Neuron (in vitro differentiated cells): Measurements from ENCODE around the gene USH1C.

Source experiments
- H2AFZ ChIP-seq: one replicate; pipeline ENCODE4 v1.6.1; 2013; ENCODE audit warnings: low read depth, mild to moderate bottlenecking, inconsistent platforms, low read length, moderate library complexity
- H3K27me3 ChIP-seq: one replicate; pipeline ENCODE4 v1.6.1; 2013; ENCODE audit warnings: low read length; ENCODE audit not compliant: insufficient read depth
- H3K36me3 ChIP-seq: one replicate; pipeline ENCODE4 v1.6.1; 2013; ENCODE audit warnings: low read length; ENCODE audit not compliant: insufficient read depth
- H3K4me1 ChIP-seq: one replicate; pipeline ENCODE4 v1.6.1; 2013; ENCODE audit warnings: low read length; ENCODE audit not compliant: insufficient read depth
- H3K4me3 ChIP-seq: 2 replicates; pipeline ENCODE4 v1.5.1; 2013; ENCODE audit warnings: mild to moderate bottlenecking, low read length, moderate library complexity
- H3K9me3 ChIP-seq: one replicate; pipeline ENCODE4 v1.6.1; 2013; ENCODE audit warnings: low read length

The USH1C gene

GRCh38 chr11:17522655-17523054 is 21.6 kb downstream of the USH1C start:
- Histone ChIP-seq H3K9me3 (no peaks in the 10 kb centered on the region), H3K4me1 (no peaks in the 10 kb centered on the region), H3K36me3 (no peaks in the 10 kb centered on the region), H3K27me3 (peaks cover 10% of the 10 kb centered on the region), H2AFZ (no peak overlapping the region), H3K4me3 (no peak overlapping the region)

- H3K27me3 ChIP-seq, result peaks cover 16% of the 10 kb centered on the region
- no peaks in the 10 kb centered on the region for H3K36me3 ChIP-seq
- H3K4me1 ChIP-seq, result no peaks in the 10 kb centered on the region
- H2AFZ ChIP-seq, result no peak overlapping the region
- H3K9me3 ChIP-seq, result no peaks in the 10 kb centered on the region
- no peak overlapping the region for H3K4me3 ChIP-seq
Measured at GRCh38 chr11:17521106-17521900, 22.9 kb downstream of the USH1C start.

DNA sequence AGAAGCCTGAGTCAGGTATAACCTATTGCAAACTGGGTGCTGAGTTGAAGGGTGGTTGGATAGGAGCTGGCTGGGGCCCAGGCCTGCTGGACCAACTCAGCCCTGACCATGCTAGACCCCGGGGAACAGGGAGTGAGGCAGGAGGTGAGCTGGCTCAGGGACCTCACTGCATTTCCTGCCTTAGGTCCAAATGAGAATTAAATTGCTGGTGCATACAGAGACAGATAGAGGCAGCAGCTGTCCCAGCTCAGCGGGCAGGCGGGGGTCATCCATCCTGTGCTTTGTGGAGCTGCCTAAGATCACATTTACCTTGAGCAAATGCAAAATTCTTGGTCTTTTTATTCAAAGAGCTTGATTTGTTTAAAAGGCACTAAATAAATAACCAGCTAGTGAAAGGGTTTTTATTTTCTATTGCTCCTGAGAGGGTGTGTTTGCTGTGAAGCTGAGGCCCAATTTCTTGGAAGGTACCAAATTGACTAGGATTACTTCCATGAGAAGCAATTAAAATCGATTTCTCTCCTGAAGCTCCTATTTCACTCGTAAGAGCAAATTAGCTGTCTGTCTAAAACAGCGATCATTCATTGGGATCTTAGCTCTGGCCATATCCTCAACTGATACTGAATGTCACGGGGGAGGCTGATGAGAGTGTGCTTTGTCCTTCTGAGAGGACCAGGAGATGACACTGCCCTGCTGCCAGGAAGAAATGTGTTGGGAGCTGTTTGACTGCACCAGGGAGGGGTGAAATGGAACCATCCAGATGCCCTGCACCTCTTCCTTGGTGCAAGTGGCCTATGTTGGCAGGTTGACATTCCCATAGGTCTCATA is 24.9 kb downstream of the USH1C start:
- Histone ChIP-seq H3K9me3 (no peaks in the 10 kb centered on the region), H2AFZ (no peak overlapping the region), H3K27me3 (peaks cover 14% of the 10 kb centered on the region), H3K4me3 (no peak overlapping the region), H3K36me3 (no peaks in the 10 kb centered on the region), H3K4me1 (no peaks in the 10 kb centered on the region)

DNA sequence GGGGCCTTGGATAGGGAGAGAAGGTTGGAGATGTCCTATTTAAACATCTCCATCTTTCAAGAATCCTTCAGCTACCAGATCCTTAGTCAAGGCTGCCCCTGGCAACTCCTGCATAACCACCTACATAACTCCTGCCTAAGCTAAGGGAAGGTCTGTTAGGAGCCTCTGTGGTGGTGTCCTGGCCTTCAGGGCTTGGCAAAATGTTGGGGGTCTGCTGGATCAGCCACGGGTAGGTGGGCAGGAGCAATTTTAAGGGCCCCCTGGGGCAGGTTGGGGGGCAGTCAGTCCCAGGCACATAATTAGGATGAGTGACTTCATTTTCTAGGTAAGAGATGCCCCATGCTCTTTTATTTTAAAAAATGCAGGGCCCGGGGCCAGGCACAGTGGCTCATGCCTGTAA is 25.9 kb downstream of the USH1C start:
- Histone ChIP-seq H2AFZ (no peak overlapping the region), H3K4me1 (no peaks in the 10 kb centered on the region), H3K9me3 (no peaks in the 10 kb centered on the region), H3K36me3 (no peaks in the 10 kb centered on the region), H3K27me3 (peaks cover 18% of the 10 kb centered on the region), H3K4me3 (no peak overlapping the region)

DNA sequence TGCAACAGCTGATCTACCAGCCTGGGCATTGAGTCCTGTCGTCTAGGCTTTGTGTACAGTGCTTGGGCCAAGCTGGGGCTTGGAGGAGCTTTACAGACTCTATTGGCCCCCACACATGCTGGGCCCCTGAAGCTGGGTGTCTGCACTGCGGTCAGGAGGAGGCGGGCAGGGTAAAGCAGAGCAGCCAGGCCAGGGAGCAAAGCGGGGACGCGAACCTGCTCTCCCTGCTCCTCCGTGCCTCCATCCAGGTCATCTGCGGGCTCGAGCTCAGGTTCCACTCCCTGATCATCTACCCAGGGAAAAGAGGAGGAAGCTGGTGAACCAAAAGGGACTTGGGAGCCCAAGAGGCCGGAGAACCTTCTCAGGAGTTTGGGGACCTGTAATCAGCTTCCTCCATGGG is 27.0 kb downstream of the USH1C start:
- Histone ChIP-seq H3K9me3 (no peaks in the 10 kb centered on the region), H3K4me3 (no peak overlapping the region), H3K36me3 (no peaks in the 10 kb centered on the region), H3K4me1 (no peaks in the 10 kb centered on the region), H2AFZ (no peak overlapping the region), H3K27me3 (peaks cover 27% of the 10 kb centered on the region)

GRCh38 chr11:17516551-17517150 is 27.6 kb downstream of the USH1C start:
- Histone ChIP-seq H2AFZ (no peak overlapping the region), H3K27me3 (peaks cover 28% of the 10 kb centered on the region), H3K9me3 (no peaks in the 10 kb centered on the region), H3K36me3 (no peaks in the 10 kb centered on the region), H3K4me3 (no peak overlapping the region), H3K4me1 (no peaks in the 10 kb centered on the region)

DNA sequence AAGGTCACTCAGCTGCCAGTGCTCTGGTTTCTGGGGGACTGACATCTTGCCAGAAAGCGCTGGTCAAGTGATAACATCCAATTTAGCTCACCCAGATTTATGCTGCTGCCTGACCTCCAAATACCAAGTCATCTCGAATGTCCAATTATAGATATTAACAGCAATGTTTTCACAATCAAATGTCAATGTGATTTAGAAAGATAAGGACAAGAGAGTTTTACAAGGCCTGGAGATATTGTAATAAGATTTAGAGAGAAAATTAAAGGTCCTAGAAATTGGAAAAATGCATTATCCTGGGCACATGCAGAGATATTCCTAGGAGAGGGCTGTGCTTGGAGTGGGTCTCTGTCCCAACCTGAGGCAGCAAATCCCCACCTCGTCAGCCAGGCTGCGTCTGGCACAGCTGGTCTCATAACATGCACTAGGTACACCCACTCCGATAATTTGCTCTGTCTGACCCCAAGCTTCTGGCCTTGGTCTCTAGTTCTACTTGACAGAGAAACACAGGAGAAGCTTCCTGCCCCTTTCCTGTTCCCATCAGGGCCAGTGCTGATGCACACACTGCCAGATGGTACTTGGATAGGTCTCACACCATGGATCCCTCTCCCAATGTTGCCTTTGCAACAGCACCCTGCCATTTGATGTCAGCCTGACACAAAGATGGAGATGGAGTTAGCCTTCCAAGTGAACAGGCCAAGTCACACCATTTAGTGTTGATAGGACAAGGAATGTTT is 28.6 kb downstream of the USH1C start:
- no peak overlapping the region for H2AFZ ChIP-seq
- H3K4me1 ChIP-seq, result no peaks in the 10 kb centered on the region
- no peaks in the 10 kb centered on the region for H3K9me3 ChIP-seq
- H3K27me3 ChIP-seq, result peaks cover 26% of the 10 kb centered on the region
- no peak overlapping the region for H3K4me3 ChIP-seq
- H3K36me3 ChIP-seq, result no peaks in the 10 kb centered on the region

DNA sequence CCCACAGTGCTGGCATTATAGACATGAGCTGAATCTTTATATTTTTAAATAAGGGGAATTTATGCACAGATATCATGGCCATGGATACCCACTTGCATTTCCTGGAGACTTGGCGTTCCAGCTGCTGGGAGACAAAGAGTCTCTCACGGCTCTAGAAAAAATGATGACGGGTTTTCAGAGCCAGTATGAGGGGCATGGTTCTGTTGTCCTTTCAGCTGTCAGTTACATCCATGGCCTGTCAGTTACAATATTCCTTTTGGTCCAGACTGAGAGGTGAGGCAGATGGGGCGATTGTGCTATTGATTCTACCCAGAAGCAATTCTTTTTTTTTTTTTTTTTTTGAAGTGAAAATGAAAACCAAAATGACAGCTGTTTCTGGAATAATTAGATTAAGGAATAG is 29.7 kb downstream of the USH1C start:
- H2AFZ ChIP-seq, result no peak overlapping the region

GRCh38 chr11:17513853-17514252 is 30.4 kb downstream of the USH1C start:
- Histone ChIP-seq H3K4me1 (no peaks in the 10 kb centered on the region), H3K36me3 (no peaks in the 10 kb centered on the region), H3K9me3 (no peaks in the 10 kb centered on the region), H3K27me3 (peaks cover 22% of the 10 kb centered on the region), H3K4me3 (no peak overlapping the region), H2AFZ (no peak overlapping the region)

More for the DNA sequence above, 29.7 kb downstream of the USH1C start:
- no peaks in the 10 kb centered on the region for H3K4me1 ChIP-seq
- H3K4me3 ChIP-seq, result no peak overlapping the region
- H3K27me3 ChIP-seq, result peaks cover 21% of the 10 kb centered on the region
- no peaks in the 10 kb centered on the region for H3K9me3 ChIP-seq
- no peaks in the 10 kb centered on the region for H3K36me3 ChIP-seq

DNA sequence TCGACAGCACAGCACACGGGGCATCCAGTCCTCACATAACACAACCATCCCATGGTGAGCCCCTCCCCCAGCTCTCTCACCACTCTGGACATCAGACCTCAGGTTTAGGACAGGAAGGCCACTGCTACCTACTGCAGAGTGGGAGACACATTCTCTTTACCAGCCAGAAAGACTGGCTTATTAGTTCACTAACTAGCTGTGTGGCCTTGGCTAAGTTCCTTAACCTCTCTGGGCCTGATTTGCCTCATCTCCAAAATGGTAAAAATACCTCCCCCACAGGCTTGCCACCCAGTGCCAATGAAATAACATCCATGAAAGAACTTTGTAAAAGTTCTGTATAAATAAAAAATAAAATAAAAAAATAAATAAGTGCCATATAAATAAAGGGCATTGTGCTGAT is 32.1 kb downstream of the USH1C start:
- no peaks in the 10 kb centered on the region for H3K4me1 ChIP-seq
- no peak overlapping the region for H2AFZ ChIP-seq
- H3K36me3 ChIP-seq, result no peaks in the 10 kb centered on the region
- H3K27me3 ChIP-seq, result peaks cover 29% of the 10 kb centered on the region
- no peak overlapping the region for H3K4me3 ChIP-seq
- no peaks in the 10 kb centered on the region for H3K9me3 ChIP-seq

- no peak overlapping the region for H3K4me3 ChIP-seq
- no peak overlapping the region for H2AFZ ChIP-seq
- H3K27me3 ChIP-seq, result peaks cover 28% of the 10 kb centered on the region
- H3K9me3 ChIP-seq, result no peaks in the 10 kb centered on the region
- no peaks in the 10 kb centered on the region for H3K4me1 ChIP-seq
- H3K36me3 ChIP-seq, result no peaks in the 10 kb centered on the region
Measured at GRCh38 chr11:17511571-17511970, 32.6 kb downstream of the USH1C start.

DNA sequence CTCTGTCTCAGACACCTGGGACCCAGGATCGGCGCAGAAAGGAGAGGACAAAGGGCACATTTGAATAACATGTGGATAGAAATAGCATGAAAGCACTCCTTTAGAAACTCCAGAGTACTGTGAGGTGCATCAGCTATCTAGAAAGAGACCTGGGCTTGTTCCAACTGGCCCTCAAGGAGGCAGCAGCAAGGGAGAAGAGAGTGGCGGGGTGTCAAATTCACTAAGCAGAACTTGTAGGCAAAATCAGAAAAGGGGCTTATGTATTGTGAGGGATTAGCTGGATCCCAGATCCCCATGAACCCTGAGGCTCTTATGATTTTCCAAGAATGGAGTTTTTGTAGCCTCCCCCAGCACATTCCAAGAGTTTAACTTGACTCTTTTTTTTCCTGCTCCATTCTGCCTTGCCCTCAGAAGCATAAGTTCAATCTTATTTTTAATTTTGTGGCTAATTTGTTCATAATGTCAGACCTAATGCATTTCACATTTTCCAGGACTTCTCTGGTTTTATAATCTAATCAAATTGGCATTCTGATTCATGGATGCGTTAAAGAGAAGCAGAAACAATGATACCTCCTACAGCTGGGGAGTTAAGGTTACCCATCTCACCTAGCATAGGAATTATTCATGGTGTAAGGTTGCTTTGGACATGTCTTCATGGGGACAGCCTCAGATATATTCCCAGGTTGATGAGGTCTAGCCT is 33.6 kb downstream of the USH1C start:
- Histone ChIP-seq H2AFZ (no peak overlapping the region), H3K4me1 (no peaks in the 10 kb centered on the region), H3K27me3 (peaks cover 29% of the 10 kb centered on the region)

More for the DNA sequence above, 33.6 kb downstream of the USH1C start:
- Histone ChIP-seq H3K9me3 (no peaks in the 10 kb centered on the region), H3K36me3 (no peaks in the 10 kb centered on the region), H3K4me3 (no peak overlapping the region)
